Endodermal cell (in vitro differentiated cells): ENCODE data around the gene GOLGA1. TPM values are rescaled to one million over a fixed set of nuclear protein-coding genes. Genes with fewer than 3 reads are reported as not detected.
"Not testable (repeated sequence)": the region's sequence is repeated elsewhere in the genome, so short reads cannot be mapped to it uniquely, and the experiment has no call there.

Experiments used
- DNase-seq: peaks from one replicate; pipeline ENCODE4 v3.0.0-alpha.2; 2017
- H3K27ac ChIP-seq: 2 replicates; pipeline ENCODE4 v1.5.1; 2013; ENCODE audit warnings: mild to moderate bottlenecking, low read depth, low read length, moderate library complexity
- H3K27me3 ChIP-seq: 2 replicates; pipeline ENCODE4 v1.6.1; 2013; ENCODE audit warnings: mild to moderate bottlenecking, low read length, moderate library complexity; ENCODE audit not compliant: insufficient read depth, control insufficient read depth, poor library complexity, severe bottlenecking
- H3K36me3 ChIP-seq: 2 replicates; pipeline ENCODE4 v1.7.0; 2013; ENCODE audit warnings: mild to moderate bottlenecking, low read length, moderate library complexity; ENCODE audit not compliant: control insufficient read depth, insufficient read depth
- H3K4me1 ChIP-seq: one replicate; pipeline ENCODE4 v1.7.0; 2013; ENCODE audit warnings: low read length; ENCODE audit not compliant: control insufficient read depth, insufficient read depth
- H3K4me3 ChIP-seq: 2 replicates; pipeline ENCODE4 v1.5.1; 2013; ENCODE audit warnings: mild to moderate bottlenecking, low read length, moderate library complexity
- H3K9ac ChIP-seq: 2 replicates; pipeline ENCODE4 v1.6.1; 2013; ENCODE audit warnings: mild to moderate bottlenecking, low read length, moderate library complexity; ENCODE audit not compliant: poor library complexity, severe bottlenecking; ENCODE audit errors: extremely low read depth
- H3K9me3 ChIP-seq: 2 replicates; pipeline ENCODE4 v1.6.1; 2013; ENCODE audit warnings: mild to moderate bottlenecking, low read length, moderate library complexity; ENCODE audit not compliant: control insufficient read depth
- H3K27ac Mint-ChIP-seq: 2 replicates; pipeline ENCODE4 v1.8.0; 2020; ENCODE audit warnings: mixed read lengths
- H3K27me3 Mint-ChIP-seq: 2 replicates; pipeline ENCODE4 v1.8.0; 2021; ENCODE audit warnings: mild to moderate bottlenecking, mixed read lengths; ENCODE audit not compliant: insufficient read depth
- H3K36me3 Mint-ChIP-seq: 2 replicates; pipeline ENCODE4 v1.8.0; 2020; ENCODE audit warnings: low read depth, mixed read lengths
- H3K4me1 Mint-ChIP-seq: 2 replicates; pipeline ENCODE4 v1.8.0; 2020; ENCODE audit warnings: mixed read lengths
- H3K4me3 Mint-ChIP-seq: 2 replicates; pipeline ENCODE4 v1.8.0; 2020; ENCODE audit warnings: mild to moderate bottlenecking, moderate library complexity, mixed read lengths
- H3K9me3 Mint-ChIP-seq: 2 replicates; pipeline ENCODE4 v1.8.0; 2020; ENCODE audit warnings: mild to moderate bottlenecking, mixed read lengths
- WGBS, 2 experiments: methylation state at CpG; one replicate each; pipeline versions ENCODE4 v1.1.5 to v1.1.7; 2013; ENCODE audit warnings: missing lambda C conversion rate in 2 of 2, mixed read lengths in 1 of 2; ENCODE audit not compliant: insufficient coverage in 1 of 2, insufficient read length in 1 of 2; 5-methylcytosine and 5-hydroxymethylcytosine counted together
- total RNA-seq, 2 donors: library from RNA; stranded (reverse); fragmentation: NEBNext Ultra II Directional in 1 of 2; extraction: Animal tissue kit (Norgen Biotek cat#: 25700) in 1 of 2; gene quantifications; 2 replicates in 1 of 2; 3 replicates in 1 of 2; pipeline ENCODE4 v1.2.1, GENCODE V29; 2021
- TF ChIP-seq, protein P1 (sequence below): fragments of 200-600 bp; sonication (generic); conservative IDR thresholded peaks from 2 replicates; pipeline ENCODE4 v1.5.0; 2021; ENCODE audit warnings: antibody characterized with exemption, mild to moderate bottlenecking

The GOLGA1 gene
- total RNA-seq, 2 donors from 2014 or later, result 8.8 to 13.2 TPM

DNA sequence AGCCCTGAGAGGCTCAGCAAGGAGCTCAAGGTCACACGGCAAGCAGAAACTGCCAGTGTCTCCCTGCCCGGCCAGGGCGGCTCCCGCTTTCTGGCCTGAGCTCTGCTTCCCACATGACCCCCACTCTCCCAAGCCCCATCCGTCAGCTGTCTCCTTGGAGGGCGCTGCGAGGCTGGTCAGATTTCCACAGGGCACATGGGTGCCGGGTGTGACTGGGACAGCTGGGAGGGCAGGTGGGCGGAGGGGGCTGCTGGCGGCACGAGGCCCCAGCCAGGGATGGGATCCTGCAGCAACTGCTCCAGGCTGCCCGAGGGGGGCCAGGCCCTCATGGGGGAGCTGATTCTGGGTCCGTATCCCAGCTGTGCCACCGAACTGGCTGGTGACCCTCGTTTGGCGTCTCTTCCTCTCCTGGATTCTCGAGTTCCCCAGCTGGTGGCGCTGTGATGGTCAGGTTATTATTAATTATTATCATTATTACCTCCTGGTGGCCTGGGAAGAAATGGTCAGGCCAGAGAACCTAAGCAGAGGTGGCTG lies 100.5 kb downstream of the GOLGA1 start:
- no peak overlapping the region for H3K9ac ChIP-seq
- no peaks in the 10 kb centered on the region for H3K27me3 ChIP-seq
- Mint-ChIP-seq H3K27me3 (no peaks in the 10 kb centered on the region), H3K4me1 (peaks cover under 1% of the 10 kb centered on the region), H3K9me3 (no peaks in the 10 kb centered on the region), H3K36me3 (no peaks in the 10 kb centered on the region), H3K27ac (no peak overlapping the region), H3K4me3 (no peak overlapping the region)
- WGBS, 2 experiments, result 83 to 93% methylated on average over 9 to 17 of the region's 18 CpGs
- no peaks in the 10 kb centered on the region for H3K9me3 ChIP-seq
- TF ChIP-seq, protein P1, sequence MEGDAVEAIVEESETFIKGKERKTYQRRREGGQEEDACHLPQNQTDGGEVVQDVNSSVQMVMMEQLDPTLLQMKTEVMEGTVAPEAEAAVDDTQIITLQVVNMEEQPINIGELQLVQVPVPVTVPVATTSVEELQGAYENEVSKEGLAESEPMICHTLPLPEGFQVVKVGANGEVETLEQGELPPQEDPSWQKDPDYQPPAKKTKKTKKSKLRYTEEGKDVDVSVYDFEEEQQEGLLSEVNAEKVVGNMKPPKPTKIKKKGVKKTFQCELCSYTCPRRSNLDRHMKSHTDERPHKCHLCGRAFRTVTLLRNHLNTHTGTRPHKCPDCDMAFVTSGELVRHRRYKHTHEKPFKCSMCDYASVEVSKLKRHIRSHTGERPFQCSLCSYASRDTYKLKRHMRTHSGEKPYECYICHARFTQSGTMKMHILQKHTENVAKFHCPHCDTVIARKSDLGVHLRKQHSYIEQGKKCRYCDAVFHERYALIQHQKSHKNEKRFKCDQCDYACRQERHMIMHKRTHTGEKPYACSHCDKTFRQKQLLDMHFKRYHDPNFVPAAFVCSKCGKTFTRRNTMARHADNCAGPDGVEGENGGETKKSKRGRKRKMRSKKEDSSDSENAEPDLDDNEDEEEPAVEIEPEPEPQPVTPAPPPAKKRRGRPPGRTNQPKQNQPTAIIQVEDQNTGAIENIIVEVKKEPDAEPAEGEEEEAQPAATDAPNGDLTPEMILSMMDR, result peak; percentile 77
- H3K36me3 ChIP-seq, result no peaks in the 10 kb centered on the region
- H3K4me1 ChIP-seq, result peaks cover 6% of the 10 kb centered on the region
- H3K4me3 ChIP-seq, result no peak overlapping the region
- peak; percentile 77 for DNase-seq
- H3K27ac ChIP-seq, result no peak overlapping the region

- Histone ChIP-seq H3K36me3 (no peaks in the 10 kb centered on the region), H3K9me3 (no peaks in the 10 kb centered on the region), H3K9ac (no peak overlapping the region), H3K27ac (no peak overlapping the region), H3K27me3 (no peaks in the 10 kb centered on the region), H3K4me3 (no peak overlapping the region), H3K4me1 (peaks cover 6% of the 10 kb centered on the region)
- no peaks in the 10 kb centered on the region for H3K4me1 Mint-ChIP-seq
- DNase-seq, result peak; percentile 89
- no peak overlapping the region for H3K4me3 Mint-ChIP-seq
- no peaks in the 10 kb centered on the region for H3K36me3 Mint-ChIP-seq
- no peaks in the 10 kb centered on the region for H3K27me3 Mint-ChIP-seq
- no peaks in the 10 kb centered on the region for H3K9me3 Mint-ChIP-seq
- peak overlapping the region; percentile 81 for H3K27ac Mint-ChIP-seq
- 77% methylated on average over 11 to 12 of the region's 12 CpGs for WGBS, 2 experiments
- TF ChIP-seq, protein P1, result peak; percentile 83
Observed at GRCh38 chr9:124839612-124840299, 101.1 kb downstream of the GOLGA1 start.

GRCh38 chr9:124838567-124839275 lies 102.2 kb downstream of the GOLGA1 start:
- not testable (repeated sequence) for H3K4me1 Mint-ChIP-seq, H3K27me3 Mint-ChIP-seq, H3K27me3 ChIP-seq, H3K4me1 ChIP-seq, H3K4me3 ChIP-seq, H3K36me3 ChIP-seq, H3K9me3 ChIP-seq, H3K9me3 Mint-ChIP-seq, DNase-seq, H3K27ac Mint-ChIP-seq, H3K9ac ChIP-seq, H3K27ac ChIP-seq, H3K4me3 Mint-ChIP-seq, H3K36me3 Mint-ChIP-seq
- 94 to 98% methylated on average over 17 to 40 of the region's 52 CpGs for WGBS, 2 experiments

DNA sequence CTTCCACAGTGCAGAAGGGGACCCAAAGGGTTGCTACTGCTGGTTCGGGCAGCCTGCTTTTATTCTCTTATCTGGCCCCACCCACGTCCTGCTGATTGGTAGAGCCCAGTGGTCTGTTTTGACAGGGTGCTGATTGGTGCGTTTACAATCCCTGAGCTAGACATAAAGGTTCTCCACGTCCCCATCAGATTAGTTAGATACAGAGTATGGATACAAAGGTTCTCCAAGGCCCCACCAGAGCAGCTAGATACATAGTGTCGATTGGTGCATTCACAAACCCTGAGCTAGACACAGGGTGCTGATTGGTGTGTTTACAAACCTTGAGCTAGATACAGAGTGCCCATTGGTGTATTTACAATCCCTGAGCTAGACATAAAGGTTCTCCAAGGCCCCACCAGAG lies 102.8 kb downstream of the GOLGA1 start:
- not testable (repeated sequence) for H3K27me3 Mint-ChIP-seq, H3K36me3 ChIP-seq, H3K27ac Mint-ChIP-seq, H3K4me1 Mint-ChIP-seq, H3K9me3 Mint-ChIP-seq, H3K27me3 ChIP-seq, H3K4me3 ChIP-seq, H3K4me3 Mint-ChIP-seq, H3K9ac ChIP-seq, H3K27ac ChIP-seq, H3K9me3 ChIP-seq, H3K4me1 ChIP-seq, H3K36me3 Mint-ChIP-seq, DNase-seq
- 72% methylated on average over 4 of the region's 5 CpGs; no CpG with 5 or more reads in 1 of the 2 experiments for WGBS, 2 experiments
